Right atrium auricular region (tissue), 2 donors: ENCODE data around the gene EDIL3. TPM values are rescaled to one million over a fixed set of nuclear protein-coding genes. Genes with fewer than 3 reads are reported as not detected.
"Not testable (repeated sequence)": the region's sequence is repeated elsewhere in the genome, so short reads cannot be mapped to it uniquely, and the experiment has no call there.

ENCODE experiments used
- DNase-seq: peaks from one replicate; pipeline ENCODE4 v3.0.0-alpha.2; 2019; ENCODE audit warnings: low spot score
- H3K27ac ChIP-seq, 2 donors: fragments of 200-600 bp; sonication (generic); 1 replicate in 1 of 2; 2 replicates in 1 of 2; pipeline ENCODE4 v1.5.1; 2016 to 2019
- H3K27me3 ChIP-seq, 2 donors: fragments of 200-600 bp; sonication (generic); one replicate each; pipeline versions ENCODE4 v1.5.1 to v1.6.0; 2017 to 2019
- H3K36me3 ChIP-seq: fragments of 200-600 bp; sonication (generic); one replicate; pipeline ENCODE4 v1.5.1; 2016
- H3K4me1 ChIP-seq, 2 donors: fragments of 200-600 bp; sonication (generic); one replicate each; pipeline versions ENCODE4 v1.5.1 to v1.6.0; 2017 to 2019
- H3K4me3 ChIP-seq, 2 donors: fragments of 200-600 bp; sonication (generic); 1 replicate in 1 of 2; 2 replicates in 1 of 2; pipeline ENCODE4 v1.5.1; 2017 to 2019; ENCODE audit warnings: mild to moderate bottlenecking in 1 of 2, moderate library complexity in 1 of 2
- H3K9me3 ChIP-seq, 2 donors: fragments of 200-600 bp; sonication (generic); one replicate each; pipeline ENCODE4 v1.5.1; 2019
- total RNA-seq, 2 donors: library from RNA; depleted of rRNA; stranded (reverse); fragments of >200 nt; gene quantifications; one replicate each; pipeline ENCODE4 v1.1.0, GENCODE V29; 2016
- TF ChIP-seq, protein P1 (sequence below), 2 donors: fragments of 200-600 bp; sonication (generic); IDR thresholded peaks; one replicate each; pipeline ENCODE4 v1.5.1; 2019; ENCODE audit warnings: antibody characterized with exemption in 2 of 2

The EDIL3 gene
- total RNA-seq, 2 donors from 2014 or later = 9.0 to 10.8 TPM

DNA sequence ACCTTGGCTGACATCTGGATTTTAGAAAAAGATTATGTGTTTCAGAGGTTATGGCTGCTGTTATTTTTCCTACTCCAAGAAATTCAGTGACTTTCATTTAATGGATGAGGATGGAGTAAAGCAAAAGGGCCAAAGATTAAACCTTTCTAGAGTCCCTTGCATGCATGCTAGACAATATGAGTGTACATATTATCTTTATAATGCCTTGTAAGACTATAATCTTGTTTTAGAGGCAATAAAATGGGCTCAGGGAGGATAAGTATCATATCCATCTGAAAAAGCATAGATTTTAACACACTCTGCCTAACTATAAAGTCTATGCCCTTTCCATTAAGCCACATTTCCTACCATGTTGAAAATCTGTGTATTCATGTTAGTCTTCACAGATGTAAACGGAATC is 199.8 kb downstream of the EDIL3 start:
- Histone ChIP-seq H3K9me3 (no peaks in the 10 kb centered on the region), H3K4me1 (no peaks in the 10 kb centered on the region), H3K27me3 (no peaks in the 10 kb centered on the region), H3K27ac (no peak overlapping the region), H3K36me3 (no peaks in the 10 kb centered on the region), H3K4me3 (no peak overlapping the region)
- TF ChIP-seq, protein P1, sequence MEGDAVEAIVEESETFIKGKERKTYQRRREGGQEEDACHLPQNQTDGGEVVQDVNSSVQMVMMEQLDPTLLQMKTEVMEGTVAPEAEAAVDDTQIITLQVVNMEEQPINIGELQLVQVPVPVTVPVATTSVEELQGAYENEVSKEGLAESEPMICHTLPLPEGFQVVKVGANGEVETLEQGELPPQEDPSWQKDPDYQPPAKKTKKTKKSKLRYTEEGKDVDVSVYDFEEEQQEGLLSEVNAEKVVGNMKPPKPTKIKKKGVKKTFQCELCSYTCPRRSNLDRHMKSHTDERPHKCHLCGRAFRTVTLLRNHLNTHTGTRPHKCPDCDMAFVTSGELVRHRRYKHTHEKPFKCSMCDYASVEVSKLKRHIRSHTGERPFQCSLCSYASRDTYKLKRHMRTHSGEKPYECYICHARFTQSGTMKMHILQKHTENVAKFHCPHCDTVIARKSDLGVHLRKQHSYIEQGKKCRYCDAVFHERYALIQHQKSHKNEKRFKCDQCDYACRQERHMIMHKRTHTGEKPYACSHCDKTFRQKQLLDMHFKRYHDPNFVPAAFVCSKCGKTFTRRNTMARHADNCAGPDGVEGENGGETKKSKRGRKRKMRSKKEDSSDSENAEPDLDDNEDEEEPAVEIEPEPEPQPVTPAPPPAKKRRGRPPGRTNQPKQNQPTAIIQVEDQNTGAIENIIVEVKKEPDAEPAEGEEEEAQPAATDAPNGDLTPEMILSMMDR (IDR thresholded peaks at IDR 0.05) = no peak
- no peak for DNase-seq

- H3K27ac ChIP-seq = no peak overlapping the region
- H3K27me3 ChIP-seq = no peaks in the 10 kb centered on the region
- no peaks in the 10 kb centered on the region for H3K36me3 ChIP-seq
- no peak for DNase-seq
- TF ChIP-seq, protein P1 (IDR thresholded peaks at IDR 0.05) = no peak
- no peak overlapping the region for H3K4me3 ChIP-seq
- H3K4me1 ChIP-seq = no peaks in the 10 kb centered on the region
- H3K9me3 ChIP-seq = no peaks in the 10 kb centered on the region
Observed at GRCh38 chr5:84181093-84181492, 203.6 kb downstream of the EDIL3 start.

- H3K36me3 ChIP-seq = no peaks in the 10 kb centered on the region
- no peak overlapping the region for H3K4me3 ChIP-seq
- TF ChIP-seq, protein P1 (IDR thresholded peaks at IDR 0.05) = no peak
- H3K27me3 ChIP-seq = no peaks in the 10 kb centered on the region
- H3K9me3 ChIP-seq = no peaks in the 10 kb centered on the region
- H3K27ac ChIP-seq = no peak overlapping the region
- no peaks in the 10 kb centered on the region for H3K4me1 ChIP-seq
- DNase-seq = no peak
Observed at GRCh38 chr5:84168841-84169240, 215.8 kb downstream of the EDIL3 start.

DNA sequence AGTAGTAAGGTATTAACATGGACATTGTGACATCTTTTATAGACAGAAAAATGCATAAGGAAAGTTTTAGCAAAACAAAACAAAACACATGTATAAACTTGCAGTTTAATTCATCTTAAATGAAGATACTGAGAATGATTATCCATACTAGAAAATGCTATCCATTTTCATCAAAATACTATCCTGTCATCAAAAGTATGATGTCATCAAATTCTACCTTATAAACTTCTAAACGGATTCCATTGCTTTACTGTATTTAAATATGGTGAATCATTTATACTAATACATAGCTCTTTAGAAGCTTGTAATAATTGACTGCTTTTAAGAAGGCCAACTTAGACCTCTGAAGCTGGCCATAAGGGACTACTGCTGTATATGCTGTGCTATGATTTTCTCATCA is 221.0 kb downstream of the EDIL3 start:
- Histone ChIP-seq H3K27ac (no peak overlapping the region), H3K36me3 (no peaks in the 10 kb centered on the region), H3K4me1 (no peaks in the 10 kb centered on the region), H3K9me3 (no peaks in the 10 kb centered on the region), H3K4me3 (no peak overlapping the region), H3K27me3 (no peaks in the 10 kb centered on the region)
- TF ChIP-seq, protein P1 (IDR thresholded peaks at IDR 0.05) = no peak
- DNase-seq = no peak

GRCh38 chr5:84162695-84163094 is 222.0 kb downstream of the EDIL3 start:
- TF ChIP-seq, protein P1 (IDR thresholded peaks at IDR 0.05) = no peak
- no peaks in the 10 kb centered on the region for H3K4me1 ChIP-seq

DNA sequence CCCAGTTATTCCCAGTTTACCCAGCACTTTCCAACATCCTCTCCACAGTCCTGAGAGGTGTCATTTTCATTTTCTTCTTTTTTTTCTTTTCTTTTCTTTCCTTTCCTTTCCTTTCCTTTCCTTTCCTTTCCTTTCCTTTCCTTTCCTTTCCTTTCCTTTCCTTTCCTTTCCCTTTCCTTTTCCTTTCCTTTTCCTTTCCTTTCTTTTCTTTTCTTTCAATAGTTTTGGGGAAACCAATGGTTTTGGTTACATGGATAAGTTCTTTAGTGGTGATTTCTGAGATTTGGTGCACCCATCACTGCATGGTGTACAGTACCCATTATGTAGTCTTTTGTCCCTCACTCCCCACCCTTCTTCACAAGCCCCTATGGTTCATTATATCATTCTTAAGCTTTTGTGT is 224.0 kb downstream of the EDIL3 start:
- not testable (repeated sequence) for H3K9me3 ChIP-seq, DNase-seq, H3K27ac ChIP-seq, H3K4me3 ChIP-seq, H3K27me3 ChIP-seq, H3K36me3 ChIP-seq, H3K4me1 ChIP-seq

More at GRCh38 chr5:84162695-84163094, 222.0 kb downstream of the EDIL3 start:
- H3K4me3 ChIP-seq = no peak overlapping the region
- no peak overlapping the region for H3K27ac ChIP-seq
- no peaks in the 10 kb centered on the region for H3K27me3 ChIP-seq
- H3K36me3 ChIP-seq = no peaks in the 10 kb centered on the region
- no peak for DNase-seq
- no peaks in the 10 kb centered on the region for H3K9me3 ChIP-seq
